Lung (tissue), 16 donors: ENCODE data around the gene LIX1L. TPM values are rescaled to one million over a fixed set of nuclear protein-coding genes. Genes with fewer than 3 reads are reported as not detected.

ENCODE experiments used
- ATAC-seq: fragments of 200-7000 bp; cut with Tn5 transposase; one replicate; pipeline ENCODE4 v1.9.1; 2020; ENCODE audit warnings: moderate number of reproducible peaks; ENCODE audit not compliant: insufficient read depth, low FRiP score
- DNase-seq, 3 donors: peaks; one replicate each; pipeline ENCODE4 v3.0.0-alpha.2; 2013 to 2017
- H3K27ac ChIP-seq, 2 donors: one replicate each; pipeline ENCODE4 v1.5.1; 2013; ENCODE audit warnings: mild to moderate bottlenecking in 2 of 2, moderate library complexity in 2 of 2, control low read depth in 1 of 2, inconsistent platforms in 1 of 2, low read depth in 1 of 2, low read length in 1 of 2
- H3K27me3 ChIP-seq, 3 donors: one replicate each; pipeline ENCODE4 v1.5.1; 2013; ENCODE audit warnings: low read length in 2 of 3; ENCODE audit not compliant: control insufficient read depth in 3 of 3, insufficient read depth in 3 of 3
- H3K36me3 ChIP-seq, 4 donors: one replicate each; pipeline ENCODE4 v1.5.1; 2013; ENCODE audit warnings: low read length in 4 of 4, mild to moderate bottlenecking in 1 of 4, moderate library complexity in 1 of 4; ENCODE audit not compliant: control insufficient read depth in 4 of 4, insufficient read depth in 4 of 4
- H3K4me1 ChIP-seq, 5 donors: one replicate each; pipeline ENCODE4 v1.5.1; 2013; ENCODE audit warnings: low read length in 5 of 5, mild to moderate bottlenecking in 2 of 5, moderate library complexity in 1 of 5; ENCODE audit not compliant: control insufficient read depth in 5 of 5, insufficient read depth in 5 of 5
- H3K4me3 ChIP-seq: one replicate; pipeline ENCODE4 v1.5.1; 2013; ENCODE audit warnings: mild to moderate bottlenecking, control low read depth, moderate library complexity
- H3K9ac ChIP-seq, 2 donors: one replicate each; pipeline ENCODE4 v1.5.1; 2013; ENCODE audit warnings: low read length in 2 of 2, control low read depth in 1 of 2; ENCODE audit not compliant: insufficient read depth in 1 of 2
- H3K9me3 ChIP-seq, 4 donors: one replicate each; pipeline ENCODE4 v1.5.1; 2013; ENCODE audit warnings: low read length in 3 of 4, mild to moderate bottlenecking in 1 of 4, moderate library complexity in 1 of 4; ENCODE audit not compliant: control insufficient read depth in 4 of 4, insufficient read depth in 3 of 4
- WGBS, 2 donors: extraction: QIAGEN DNeasy Blood & Tissue Kit; methylation state at CpG; one replicate each; pipeline ENCODE4 v1.1.7; 2013; 5-methylcytosine and 5-hydroxymethylcytosine counted together
- long read RNA-seq, 5 donors: transcript quantifications; one replicate each; lab custom pipeline, GENCODE V29; 2026
- polyA plus RNA-seq, 2 donors: library from polyadenylated mRNA; stranded (reverse); fragments of 200-250 nt; gene quantifications; one replicate each; pipeline ENCODE4 v1.2.1, GENCODE V29; 2013
- total RNA-seq, 2 donors: library from RNA; depleted of rRNA in 1 of 2; stranded (reverse); fragments of >200 nt in 1 of 2; gene quantifications; one replicate each; pipeline ENCODE4 v1.2.1, GENCODE V29; 2014 to 2021
- TF ChIP-seq, protein P1 (sequence below): IDR thresholded peaks from 2 replicates; pipeline ENCODE4 v1.5.1; 2012; ENCODE audit warnings: mild to moderate bottlenecking; ENCODE audit errors: control extremely low read depth, extremely low read depth
- donor health status: control.
- donor health status: control.
- donor health status: Bipolar disorder and iron deficiency.
- donor health status: healthy.
- donor health status: DM: yes; HTN: yes; CAD: no.

Gene LIX1L
- total RNA-seq = 10 to 100 TPM; 29.7 to 30.9 TPM
- polyA plus RNA-seq = 1 to 10 TPM; 7.0 to 8.0 TPM
- long read RNA-seq, donor 1, transcript LIX1L-201 (6 exons, 3,975 nt) = major isoform, 29 of 29 reads
- long read RNA-seq, donor 1, partial matches to known transcripts = 0 of 29 reads
- long read RNA-seq, donor 1, other reads (novel, unspliced or antisense) = 0 of 29 reads
- long read RNA-seq, donor 2, transcript LIX1L-201 (6 exons, 3,975 nt) = major isoform, 5 of 5 reads
- long read RNA-seq, donor 2, partial matches to known transcripts = 0 of 5 reads
- long read RNA-seq, donor 2, other reads (novel, unspliced or antisense) = 0 of 5 reads
- long read RNA-seq, donor 3, transcript LIX1L-201 (6 exons, 3,975 nt) = major isoform, 12 of 12 reads
- long read RNA-seq, donor 3, partial matches to known transcripts = 0 of 12 reads
- long read RNA-seq, donor 3, other reads (novel, unspliced or antisense) = 0 of 12 reads
- long read RNA-seq, donor 4, transcript LIX1L-201 (6 exons, 3,975 nt) = major isoform, 7 of 7 reads
- long read RNA-seq, donor 4, partial matches to known transcripts = 0 of 7 reads
- long read RNA-seq, donor 4, other reads (novel, unspliced or antisense) = 0 of 7 reads
- long read RNA-seq, donor 5, transcript LIX1L-201 (6 exons, 3,975 nt) = major isoform, 22 of 127 reads
- long read RNA-seq, donor 5, partial matches to known transcripts = 87 of 127 reads
- long read RNA-seq, donor 5, other reads (novel, unspliced or antisense) = 18 of 127 reads

GRCh38 chr1:145957443-145958319 lies at the start of gene LIX1L:
Gene LIX1L, minus strand, starts transcription at chr1:145958017. Its CDS starts 90 bp downstream, at chr1:145957927.
- TF ChIP-seq, protein P1, sequence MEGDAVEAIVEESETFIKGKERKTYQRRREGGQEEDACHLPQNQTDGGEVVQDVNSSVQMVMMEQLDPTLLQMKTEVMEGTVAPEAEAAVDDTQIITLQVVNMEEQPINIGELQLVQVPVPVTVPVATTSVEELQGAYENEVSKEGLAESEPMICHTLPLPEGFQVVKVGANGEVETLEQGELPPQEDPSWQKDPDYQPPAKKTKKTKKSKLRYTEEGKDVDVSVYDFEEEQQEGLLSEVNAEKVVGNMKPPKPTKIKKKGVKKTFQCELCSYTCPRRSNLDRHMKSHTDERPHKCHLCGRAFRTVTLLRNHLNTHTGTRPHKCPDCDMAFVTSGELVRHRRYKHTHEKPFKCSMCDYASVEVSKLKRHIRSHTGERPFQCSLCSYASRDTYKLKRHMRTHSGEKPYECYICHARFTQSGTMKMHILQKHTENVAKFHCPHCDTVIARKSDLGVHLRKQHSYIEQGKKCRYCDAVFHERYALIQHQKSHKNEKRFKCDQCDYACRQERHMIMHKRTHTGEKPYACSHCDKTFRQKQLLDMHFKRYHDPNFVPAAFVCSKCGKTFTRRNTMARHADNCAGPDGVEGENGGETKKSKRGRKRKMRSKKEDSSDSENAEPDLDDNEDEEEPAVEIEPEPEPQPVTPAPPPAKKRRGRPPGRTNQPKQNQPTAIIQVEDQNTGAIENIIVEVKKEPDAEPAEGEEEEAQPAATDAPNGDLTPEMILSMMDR = no peak
- Histone ChIP-seq H3K36me3 (peaks cover 0 to 3% (median 0%) of the 10 kb centered on the region in 4 donors), H3K4me3 (peak within 1 kb of the TSS; percentile 67), H3K4me1 (peaks cover 12 to 61% (median 16%) of the 10 kb centered on the region in 5 donors), H3K27ac (peak within 1 kb of the TSS; percentile 95 to 98), H3K27me3 (peaks cover 0 to 18% (median 4%) of the 10 kb centered on the region in 3 donors), H3K9ac (peak within 1 kb of the TSS; percentile 17 to 96), H3K9me3 (no peaks in the 10 kb centered on the region)
- ATAC-seq = peak; percentile 92
- DNase-seq = peak; percentile 97 to 99 (median 98)
- 0 to 1% methylated on average over 60 of the region's 60 CpGs for WGBS, 2 donors

- no peak overlapping the region for H3K4me3 ChIP-seq
- peak overlapping the region in 1 of 2 donors; percentile 62 for H3K27ac ChIP-seq
- no peaks in the 10 kb centered on the region for H3K36me3 ChIP-seq
- H3K9ac ChIP-seq = no peak overlapping the region
- TF ChIP-seq, protein P1 = no peak
- peaks cover 7 to 24% (median 14%) of the 10 kb centered on the region in 5 donors for H3K4me1 ChIP-seq
- ATAC-seq (no peak), DNase-seq (no peak)
- no peaks in the 10 kb centered on the region for H3K9me3 ChIP-seq
- 87 to 97% methylated on average over 2 of the region's 2 CpGs for WGBS, 2 donors
- H3K27me3 ChIP-seq = no peaks in the 10 kb centered on the region
Measured at GRCh38 chr1:146001709-146002108, 43.9 kb upstream of the LIX1L start.

GRCh38 chr1:145999321-146000024 lies 41.7 kb upstream of the LIX1L start:
- no peak overlapping the region for H3K4me3 ChIP-seq
- no peak for ATAC-seq
- peaks cover 7 to 28% (median 14%) of the 10 kb centered on the region in 5 donors for H3K4me1 ChIP-seq
- H3K9ac ChIP-seq = peak overlapping the region in 1 of 2 donors; percentile 74
- TF ChIP-seq, protein P1 = no peak
- H3K36me3 ChIP-seq = peaks cover 3 to 17% (median 5%) of the 10 kb centered on the region in 4 donors
- DNase-seq = peak in 2 of 3 donors; percentile 35 to 50
- peaks cover 0 to under 1% (median 0%) of the 10 kb centered on the region in 4 donors for H3K9me3 ChIP-seq
- no peaks in the 10 kb centered on the region for H3K27me3 ChIP-seq
- H3K27ac ChIP-seq = peak overlapping the region; percentile 80 to 92
- WGBS, 2 donors = 20 to 57% methylated on average over 5 of the region's 5 CpGs
